Spinal cord (tissue), 10 donors: ENCODE data around the gene RRP12. TPM values are rescaled to one million over a fixed set of nuclear protein-coding genes. Genes with fewer than 3 reads are reported as not detected.

Source experiments
- DNase-seq, 6 donors: peaks; one replicate each; pipeline versions ENCODE4 v3.0.0 to v3.0.0-alpha.2; 2013 to 2015; ENCODE audit warnings: low spot score in 6 of 6, low read depth in 4 of 6
- H3K27ac ChIP-seq: one replicate; pipeline ENCODE4 v1.5.1; 2013; ENCODE audit warnings: low read depth, low read length, control low read depth
- H3K27me3 ChIP-seq: one replicate; pipeline ENCODE4 v1.6.1; 2013; ENCODE audit warnings: low read length; ENCODE audit not compliant: control insufficient read depth, insufficient read depth
- H3K36me3 ChIP-seq: one replicate; pipeline ENCODE4 v1.6.1; 2013; ENCODE audit warnings: low read length; ENCODE audit not compliant: control insufficient read depth, insufficient read depth
- H3K4me1 ChIP-seq: one replicate; pipeline ENCODE4 v1.6.1; 2013; ENCODE audit warnings: low read length; ENCODE audit not compliant: control insufficient read depth, insufficient read depth
- H3K4me3 ChIP-seq: one replicate; pipeline ENCODE4 v1.5.1; 2013; ENCODE audit warnings: low read depth, low read length, control low read depth
- H3K9me3 ChIP-seq: one replicate; pipeline ENCODE4 v1.6.1; 2013; ENCODE audit warnings: low read length; ENCODE audit not compliant: control insufficient read depth, insufficient read depth
- WGBS: methylation state at CpG from one replicate; pipeline ENCODE4 v1.1.5; 2013; ENCODE audit warnings: missing lambda C conversion rate; ENCODE audit not compliant: insufficient coverage; 5-methylcytosine and 5-hydroxymethylcytosine counted together
- polyA plus RNA-seq, 2 donors: library from polyadenylated mRNA; unstranded; fragments of 120-200 nt; gene quantifications; one replicate each; pipeline ENCODE4 v1.2.1, GENCODE V29; 2013; ENCODE audit not compliant: insufficient read length in 2 of 2
- total RNA-seq, 2 donors: library from RNA; depleted of rRNA in 1 of 2; stranded (reverse); fragments of 120-200 nt in 1 of 2; fragments of >200 nt in 1 of 2; gene quantifications; one replicate each; pipeline versions ENCODE4 v1.2.3 to v1.2.4, GENCODE V29; 2013 to 2014
- donor health status: healthy.

RRP12 gene
- total and polyA plus RNA-seq, 4 donors, result 9.7 to 28.3 (median 19.4) TPM

DNA sequence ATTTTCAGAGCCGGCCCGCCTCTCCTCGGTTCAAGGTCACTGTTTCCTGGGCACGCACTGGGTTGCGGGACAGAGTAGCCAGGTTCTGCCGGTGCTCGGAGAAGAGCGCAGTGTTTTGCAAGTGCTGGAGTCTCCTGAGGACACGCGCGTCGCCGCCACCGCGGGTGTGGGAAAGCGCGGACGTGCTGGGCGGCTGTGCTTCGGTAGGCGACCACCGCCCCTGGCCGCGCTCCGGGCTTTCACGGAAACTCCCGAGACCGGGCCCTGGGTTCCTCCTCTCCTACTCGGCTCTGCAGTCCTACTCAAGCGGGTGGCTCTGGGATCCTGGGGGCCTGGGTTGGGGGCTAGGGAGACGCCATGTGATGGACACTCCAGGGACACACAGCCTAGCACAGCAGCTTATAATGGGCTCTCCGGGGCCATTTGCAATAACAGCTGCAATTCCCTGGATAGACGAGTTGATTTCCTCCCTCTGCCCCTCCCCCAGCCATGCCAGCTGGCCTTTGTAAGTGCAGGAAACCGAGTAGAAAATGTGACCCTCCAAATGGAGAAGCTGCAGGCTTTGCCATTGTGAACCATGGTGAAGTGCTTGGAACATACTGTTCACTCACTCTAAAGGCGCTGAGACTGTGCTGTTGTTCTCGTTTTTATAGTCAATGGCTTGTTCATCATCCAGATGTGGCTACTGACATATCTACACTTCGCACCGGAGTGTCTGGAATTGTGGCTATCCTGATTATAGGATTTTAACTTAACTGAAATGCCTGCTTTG, 79.9 kb downstream of the RRP12 start:
- Histone ChIP-seq H3K9me3 (no peaks in the 10 kb centered on the region), H3K4me1 (peaks cover 29% of the 10 kb centered on the region), H3K27ac (peak overlapping the region; percentile 43), H3K4me3 (peak overlapping the region; percentile 49), H3K36me3 (no peaks in the 10 kb centered on the region), H3K27me3 (peaks cover 2% of the 10 kb centered on the region)
- peak in 4 of 6 donors; percentile 33 to 87 (median 64) for DNase-seq
- 4% methylated on average over 30 of the region's 38 CpGs for WGBS

DNA sequence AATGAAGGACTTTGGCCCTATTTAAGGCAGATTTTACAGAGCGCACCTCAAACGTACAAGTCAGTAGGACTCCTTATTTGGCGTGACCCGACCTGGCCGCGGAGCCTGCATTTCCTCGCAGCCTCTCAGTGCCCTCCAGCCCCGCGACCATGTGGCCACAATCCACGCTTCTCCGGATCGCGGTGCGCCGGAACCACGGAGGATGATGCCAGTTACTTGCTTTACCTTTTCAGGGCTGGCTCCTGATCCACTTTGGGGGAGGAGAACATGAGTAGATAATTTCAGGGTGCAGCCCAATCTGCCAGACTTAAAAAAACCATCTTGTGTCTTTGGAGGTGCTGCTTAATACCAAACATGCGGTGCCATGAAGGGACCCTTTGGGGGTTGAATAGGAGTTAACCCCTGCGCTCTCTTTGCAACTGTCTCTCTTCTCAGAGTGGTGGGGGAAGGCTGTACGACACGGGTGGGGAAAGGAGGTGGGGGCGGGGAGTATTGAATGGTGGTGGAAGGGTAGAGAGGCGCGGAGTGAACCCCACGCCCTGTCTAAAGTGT, 80.6 kb downstream of the RRP12 start:
- DNase-seq, result peak in 2 of 6 donors; percentile 35 to 44
- Histone ChIP-seq H3K27me3 (peaks cover 2% of the 10 kb centered on the region), H3K9me3 (no peaks in the 10 kb centered on the region), H3K4me3 (peak overlapping the region; percentile 49), H3K36me3 (no peaks in the 10 kb centered on the region), H3K4me1 (peaks cover 29% of the 10 kb centered on the region), H3K27ac (peak overlapping the region; percentile 33)
- WGBS, result 11% methylated on average over 24 of the region's 24 CpGs

DNA sequence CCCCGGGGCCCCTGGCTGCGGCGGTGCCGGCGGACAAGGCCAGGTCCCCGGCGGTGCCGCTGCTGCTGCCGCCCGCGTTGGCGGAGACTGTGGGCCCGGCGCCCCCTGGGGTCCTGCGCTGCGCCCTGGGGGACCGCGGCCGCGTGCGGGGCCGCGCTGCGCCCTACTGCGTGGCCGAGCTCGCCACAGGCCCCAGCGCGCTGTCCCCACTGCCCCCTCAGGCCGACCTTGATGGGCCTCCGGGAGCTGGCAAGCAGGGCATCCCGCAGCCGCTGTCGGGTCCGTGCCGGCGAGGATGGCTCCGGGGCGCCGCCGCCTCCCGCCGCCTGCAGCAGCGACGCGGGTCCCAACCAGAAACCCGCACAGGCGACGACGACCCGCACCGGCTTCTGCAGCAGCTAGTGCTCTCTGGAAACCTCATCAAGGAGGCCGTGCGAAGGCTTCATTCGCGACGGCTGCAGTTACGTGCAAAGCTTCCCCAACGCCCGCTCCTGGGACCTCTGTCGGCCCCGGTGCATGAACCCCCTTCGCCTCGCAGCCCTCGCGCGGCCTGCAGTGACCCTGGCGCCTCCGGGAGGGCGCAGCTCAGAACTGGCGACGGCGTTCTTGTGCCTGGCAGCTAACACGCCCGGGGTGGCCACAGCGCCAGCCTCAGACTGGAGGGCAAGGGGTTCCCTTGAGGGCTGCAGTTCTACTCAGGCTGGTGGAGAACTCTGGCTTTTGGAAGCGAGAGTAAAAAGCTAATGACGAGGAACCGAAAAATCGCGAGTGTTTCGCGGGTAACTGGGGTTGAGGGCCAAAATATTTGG, 81.3 kb downstream of the RRP12 start:
- no peaks in the 10 kb centered on the region for H3K9me3 ChIP-seq
- H3K4me3 ChIP-seq, result peak overlapping the region; percentile 49
- H3K4me1 ChIP-seq, result peaks cover 29% of the 10 kb centered on the region
- WGBS, result under 1% methylated on average over 83 of the region's 83 CpGs
- DNase-seq, result peak in 3 of 6 donors; percentile 25 to 66 (median 65)
- peak overlapping the region; percentile 33 for H3K27ac ChIP-seq
- H3K36me3 ChIP-seq, result no peaks in the 10 kb centered on the region
- H3K27me3 ChIP-seq, result peaks cover 2% of the 10 kb centered on the region

DNA sequence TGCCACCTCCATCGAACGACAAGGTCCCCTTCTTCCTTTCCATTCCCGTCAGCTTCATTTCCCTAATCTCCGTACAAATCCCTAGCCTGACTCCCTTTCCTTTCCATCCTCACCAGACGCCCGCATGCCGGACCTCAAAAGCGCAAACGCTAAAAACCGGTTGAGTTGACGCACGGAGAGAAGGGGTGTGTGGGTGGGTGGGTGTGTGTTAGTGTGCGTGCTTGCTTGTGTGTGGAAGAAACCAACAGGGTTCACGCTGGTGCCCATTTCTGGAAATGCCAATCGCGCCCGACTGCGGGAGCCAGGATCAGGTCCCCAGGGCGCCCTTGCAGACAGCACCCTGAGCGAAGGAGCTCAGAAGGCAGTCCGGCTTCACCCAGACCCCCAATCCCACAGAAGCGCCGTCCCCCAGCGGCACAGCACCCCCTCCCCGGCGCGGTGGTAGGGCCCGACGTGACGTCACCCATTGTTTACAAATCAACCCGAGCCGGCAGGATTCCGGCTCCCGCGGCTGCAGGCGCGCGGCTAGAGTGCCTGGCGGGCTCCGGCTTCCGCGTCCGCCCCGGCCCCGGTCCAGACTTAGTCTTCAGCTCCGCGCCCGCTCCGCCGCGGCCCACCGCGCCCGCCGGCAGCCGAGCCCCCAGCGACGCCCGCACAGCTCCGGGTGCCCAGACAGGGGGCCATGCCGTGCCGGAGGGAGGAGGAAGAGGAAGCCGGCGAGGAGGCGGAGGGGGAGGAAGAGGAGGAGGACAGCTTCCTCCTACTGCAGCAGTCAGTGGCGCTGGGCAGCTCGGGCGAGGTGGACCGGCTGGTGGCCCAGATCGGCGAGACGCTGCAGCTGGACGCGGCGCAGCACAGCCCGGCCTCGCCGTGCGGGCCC, 82.1 kb downstream of the RRP12 start, which contains the start of gene FRAT1:
Gene FRAT1, plus strand, starts transcription at position 500 of the 880 bp plus-strand sequence. Its CDS starts 183 bp downstream, at position 683.
- WGBS, result 0% methylated on average over 76 of the region's 79 CpGs
- peak in 4 of 6 donors; percentile 80 to 96 (median 90) for DNase-seq
- peak within 1 kb of the TSS; percentile 82 for H3K4me3 ChIP-seq
- H3K36me3 ChIP-seq, result no peaks in the 10 kb centered on the region
- no peaks in the 10 kb centered on the region for H3K9me3 ChIP-seq
- peaks cover 2% of the 10 kb centered on the region for H3K27me3 ChIP-seq
- peaks cover 29% of the 10 kb centered on the region for H3K4me1 ChIP-seq
- peak within 1 kb of the TSS; percentile 98 for H3K27ac ChIP-seq

DNA sequence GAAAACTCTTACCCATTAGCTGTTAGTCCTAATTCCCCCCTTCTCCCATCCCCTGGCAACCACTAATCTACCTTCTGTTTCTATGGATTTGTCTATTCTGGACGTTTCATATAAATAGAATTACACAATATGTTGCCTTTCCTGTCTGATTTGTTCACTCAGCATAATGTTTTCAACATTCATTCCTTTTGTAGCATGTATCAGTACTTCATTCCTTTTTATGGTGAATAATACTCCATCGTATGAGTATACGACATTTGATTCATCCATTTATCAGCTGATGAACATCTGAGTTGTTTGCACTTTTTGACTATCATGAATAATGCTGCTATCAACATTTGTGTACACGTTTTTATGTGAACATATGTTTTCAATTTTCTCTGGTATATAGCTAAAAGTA, 86.5 kb downstream of the RRP12 start:
- Histone ChIP-seq H3K4me3 (no peak overlapping the region), H3K27ac (no peak overlapping the region), H3K36me3 (no peaks in the 10 kb centered on the region), H3K27me3 (no peaks in the 10 kb centered on the region), H3K4me1 (peaks cover 6% of the 10 kb centered on the region), H3K9me3 (no peaks in the 10 kb centered on the region)
- no CpG with 5 or more reads among the region's 4 CpGs for WGBS
- DNase-seq, result no peak

DNA sequence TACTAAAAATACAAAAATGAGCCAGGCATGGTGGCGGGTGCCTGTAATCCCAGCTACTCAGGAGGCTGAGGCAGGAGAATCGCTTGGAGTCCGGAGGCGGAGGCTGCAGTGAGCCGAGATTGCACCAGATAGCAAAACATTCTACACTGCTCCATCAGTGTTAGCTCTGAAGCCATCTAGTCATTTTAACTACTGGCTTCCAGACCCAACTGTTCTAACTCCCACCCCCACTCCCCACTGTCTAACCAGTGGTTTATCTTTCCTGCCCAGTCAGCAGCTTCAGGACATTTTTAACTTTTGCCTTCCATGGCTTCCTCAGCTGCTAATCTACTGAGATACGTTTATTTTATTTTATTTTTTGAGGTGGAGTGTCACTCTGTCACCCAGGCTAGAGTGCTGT, 88.2 kb downstream of the RRP12 start:
- 95% methylated on average over 4 of the region's 6 CpGs for WGBS
- Histone ChIP-seq H3K9me3 (no peaks in the 10 kb centered on the region), H3K27ac (no peak overlapping the region)

DNA sequence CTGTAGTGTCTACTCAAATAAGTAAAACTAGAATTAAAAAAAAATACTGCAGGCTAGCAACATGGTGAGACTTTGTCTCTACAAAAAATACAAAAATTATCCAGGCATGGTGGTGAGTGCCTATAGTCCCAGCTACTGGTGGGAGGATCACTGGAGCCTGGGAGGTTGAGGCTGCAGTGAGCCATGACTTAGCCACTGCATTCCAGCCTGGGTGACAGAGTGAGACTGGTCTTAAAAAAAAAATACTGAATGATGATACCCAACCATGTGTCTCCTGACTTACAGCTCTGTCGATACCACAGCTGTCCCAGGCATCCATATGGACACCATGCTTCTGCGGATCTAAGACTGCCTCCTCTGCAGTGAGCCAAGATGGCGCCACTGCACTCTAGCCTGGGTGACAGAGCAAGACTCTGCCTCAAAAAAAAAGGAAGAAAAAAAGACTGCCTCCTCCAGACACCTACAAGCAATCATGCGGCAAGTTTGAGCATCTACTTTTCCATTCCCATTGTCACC, 90.0 kb downstream of the RRP12 start:
- H3K4me3 ChIP-seq, result no peak overlapping the region
- no peaks in the 10 kb centered on the region for H3K27me3 ChIP-seq
- no peaks in the 10 kb centered on the region for H3K36me3 ChIP-seq
- H3K27ac ChIP-seq, result no peak overlapping the region
- no peak for DNase-seq
- no peaks in the 10 kb centered on the region for H3K9me3 ChIP-seq
- H3K4me1 ChIP-seq, result no peaks in the 10 kb centered on the region
- 86% methylated on average over 3 of the region's 4 CpGs for WGBS

More for the DNA sequence above, 88.2 kb downstream of the RRP12 start:
- H3K27me3 ChIP-seq, result no peaks in the 10 kb centered on the region
- H3K4me3 ChIP-seq, result no peak overlapping the region
- no peak for DNase-seq
- H3K36me3 ChIP-seq, result no peaks in the 10 kb centered on the region
- H3K4me1 ChIP-seq, result no peaks in the 10 kb centered on the region

DNA sequence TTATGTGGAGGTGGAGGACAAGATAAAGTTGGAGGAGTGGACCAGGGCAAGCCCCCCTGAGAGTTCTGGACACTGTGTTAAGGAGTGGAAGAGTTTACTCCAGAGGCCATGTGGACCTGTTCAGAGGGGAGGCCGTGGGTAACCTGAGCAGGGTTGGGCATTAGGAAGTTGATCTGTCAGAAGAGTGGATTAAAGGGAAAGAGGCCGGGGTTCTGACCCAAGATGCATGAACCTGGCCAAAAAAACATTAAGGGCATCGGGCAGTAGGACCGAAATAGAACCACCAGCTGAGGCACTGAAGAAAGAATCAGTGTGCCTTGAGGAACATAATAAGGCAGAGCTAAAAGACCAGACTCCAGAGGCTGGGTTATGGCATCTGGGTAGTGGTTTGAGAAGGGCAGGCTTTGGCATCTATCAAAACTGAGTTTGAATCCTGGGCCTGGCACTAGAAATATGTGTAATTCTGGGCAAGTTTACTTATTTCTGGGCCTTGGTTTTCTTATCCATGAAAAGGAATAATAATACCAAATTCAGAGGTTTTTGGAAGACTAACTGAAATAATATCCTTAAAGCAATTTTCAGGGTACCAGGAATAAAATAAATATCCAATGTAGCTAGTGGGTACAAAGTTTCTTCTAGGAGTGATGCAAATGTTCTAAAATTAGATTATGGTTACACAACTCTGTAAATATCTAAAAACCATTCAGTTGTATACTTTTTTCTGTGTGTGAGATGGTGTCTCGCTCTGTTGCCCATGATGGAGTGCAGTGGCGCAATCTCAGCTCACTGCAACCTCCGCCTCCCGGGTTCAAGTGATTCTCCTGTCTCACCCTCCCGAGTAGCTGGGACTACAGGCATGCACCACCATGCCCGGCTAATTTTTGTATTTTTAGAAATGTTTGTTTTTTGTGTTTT, 93.0 kb downstream of the RRP12 start:
- no peak for DNase-seq
- Histone ChIP-seq H3K4me3 (no peak overlapping the region), H3K27ac (no peak overlapping the region), H3K36me3 (no peaks in the 10 kb centered on the region), H3K4me1 (no peaks in the 10 kb centered on the region), H3K9me3 (no peaks in the 10 kb centered on the region), H3K27me3 (no peaks in the 10 kb centered on the region)
- 72% methylated on average over 6 of the region's 10 CpGs for WGBS
